ENCODE results near the gene CYP4F8. TPM values are rescaled to one million over a fixed set of nuclear protein-coding genes. Genes with fewer than 3 reads are reported as not detected.

Gene CYP4F8
- total and polyA plus RNA-seq, 11 donors, result not detected

- peaks cover 0 to 10% (median 0%) of the 10 kb centered on the region in 12 donors for H3K4me1 ChIP-seq
- no peak for TF ChIP-seq POLR2A (IDR thresholded peaks at IDR 0.05)
- peak in 10 of 12 donors; percentile 30 to 50 (median 41) for TF ChIP-seq CTCF (IDR thresholded peaks at IDR 0.05)
- ATAC-seq (no peak), DNase-seq (no peak)
- H3K4me3 ChIP-seq, result no peak overlapping the region
- H3K36me3 ChIP-seq, result no peaks in the 10 kb centered on the region
- 0 to 6% (median 5%) methylated on average over 7 to 9 of the region's 9 CpGs for WGBS, 4 donors
- peaks cover 0 to 52% (median 6%) of the 10 kb centered on the region in 9 donors for H3K27me3 ChIP-seq
- no peak overlapping the region for H3K27ac ChIP-seq
- peaks cover 0 to 7% (median 0%) of the 10 kb centered on the region in 12 donors for H3K9me3 ChIP-seq
- intact Hi-C loops (cut with DNase I), result loop anchor here in 7 of 10 donors (1.0 to 10.0 kb wide), 7 partner anchors 173 to 550 kb away; partner anchors contain the start of gene OR10H1 (in 1 of the 7)
Measured at GRCh38 chr19:15631817-15632216, 16.8 kb downstream of the CYP4F8 start.

- WGBS, 4 donors, result 41 to 51% (median 49%) methylated on average over 5 of the region's 5 CpGs
- Histone ChIP-seq H3K36me3 (no peaks in the 10 kb centered on the region), H3K4me3 (no peak overlapping the region), H3K4me1 (peaks cover 0 to 10% (median 0%) of the 10 kb centered on the region in 12 donors), H3K27ac (no peak overlapping the region), H3K27me3 (peaks cover 0 to 44% (median 4%) of the 10 kb centered on the region in 9 donors), H3K9me3 (peaks cover 0 to 7% (median 0%) of the 10 kb centered on the region in 12 donors)
- TF ChIP-seq POLR2A (IDR thresholded peaks at IDR 0.05), result no peak
- TF ChIP-seq CTCF (IDR thresholded peaks at IDR 0.05), result no peak
- intact Hi-C loops (cut with DNase I), result loop anchor here in 6 of 10 donors (5.0 to 10.0 kb wide), 5 partner anchors 172 to 549 kb away; partner anchors contain the start of gene OR10H1 (in 1 of the 6)
- ATAC-seq, result peak in 2 of 4 donors; percentile 42 to 63
- DNase-seq, result no peak
Measured at GRCh38 chr19:15633082-15633835, 18.2 kb downstream of the CYP4F8 start.

GRCh38 chr19:15634105-15634504 is 19.1 kb downstream of the CYP4F8 start:
- no peak for TF ChIP-seq POLR2A (IDR thresholded peaks at IDR 0.05)
- no peak for TF ChIP-seq CTCF (IDR thresholded peaks at IDR 0.05)
- 67 to 71% (median 69%) methylated on average over 3 of the region's 3 CpGs for WGBS, 4 donors
- DNase-seq, result no peak
- no peak for ATAC-seq
- H3K36me3 ChIP-seq, result no peaks in the 10 kb centered on the region
- peaks cover 0 to 7% (median 0%) of the 10 kb centered on the region in 12 donors for H3K9me3 ChIP-seq
- peaks cover 0 to 36% (median 0%) of the 10 kb centered on the region in 9 donors for H3K27me3 ChIP-seq
- peaks cover 0 to 10% (median 0%) of the 10 kb centered on the region in 12 donors for H3K4me1 ChIP-seq
- no peak overlapping the region for H3K27ac ChIP-seq
- intact Hi-C loops (cut with DNase I), result loop anchor here in 6 of 10 donors (5.0 to 10.0 kb wide), 5 partner anchors 171 to 548 kb away; partner anchors contain the start of gene OR10H1 (in 1 of the 6)
- H3K4me3 ChIP-seq, result no peak overlapping the region

Data from heart left ventricle (tissue), 16 donors.